ENCODE data around the gene CAND2.
"Not testable (repeated sequence)": the region's sequence is repeated elsewhere in the genome, so short reads cannot be mapped to it uniquely, and the experiment has no call there.

CAND2 gene

GRCh38 chr3:12771236-12771635 is 25.2 kb upstream of the CAND2 start:
- DNase-seq (ENCODE audit: low spot score), result no peak

DNA sequence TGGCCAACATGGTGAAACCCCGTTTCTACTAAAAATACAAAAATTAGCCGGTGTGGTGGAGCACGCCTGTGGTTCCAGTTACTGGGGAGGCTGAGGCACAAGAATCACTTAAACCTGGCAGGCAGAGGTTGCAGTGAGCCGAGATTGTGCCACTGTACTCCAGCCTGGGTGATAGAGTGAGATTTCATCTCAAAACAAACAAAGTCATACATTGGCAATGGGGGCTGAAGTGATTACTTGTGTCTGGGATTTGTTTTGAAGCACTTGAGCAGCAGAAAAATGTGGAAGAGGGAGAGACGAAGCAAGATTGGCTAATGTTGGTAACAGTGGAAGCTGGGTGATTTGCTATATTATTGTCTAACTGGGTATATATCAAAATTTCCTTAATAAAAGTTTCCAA is 24.0 kb upstream of the CAND2 start:
- DNase-seq (ENCODE audit: low spot score), result no peak

DNA sequence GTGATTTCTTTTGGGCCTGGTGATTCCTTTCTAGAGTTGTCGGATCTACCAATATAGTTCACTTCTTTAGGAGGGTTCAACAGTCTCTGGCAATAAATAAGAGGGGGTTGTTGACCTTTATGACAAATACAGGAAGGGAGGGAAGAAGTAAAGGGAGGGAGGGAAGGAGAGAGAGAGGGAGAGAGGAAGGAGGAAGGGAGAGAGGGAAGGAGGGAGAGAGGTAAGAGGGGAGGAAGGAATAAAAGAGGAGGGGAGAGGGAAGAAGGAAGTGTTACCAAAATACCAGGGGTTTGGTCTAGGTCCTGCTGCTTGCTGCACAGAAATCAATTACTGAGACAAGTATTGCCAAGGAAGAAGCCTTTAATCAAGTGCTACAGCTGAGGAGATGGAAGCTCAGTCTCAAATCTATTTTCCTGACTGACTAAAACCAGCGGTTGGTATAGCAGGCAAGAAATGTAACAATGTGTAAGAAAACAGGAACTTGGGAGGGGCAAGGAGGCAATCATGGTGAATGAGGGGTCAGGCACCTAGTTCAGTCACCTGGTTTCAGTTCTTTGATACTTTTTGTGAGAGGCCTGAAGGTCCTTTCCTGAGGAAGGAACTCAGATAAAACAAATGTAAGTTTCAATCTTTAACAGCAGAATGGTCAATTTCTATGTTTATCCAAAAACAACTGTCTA is 23.3 kb upstream of the CAND2 start:
- no peak for DNase-seq (ENCODE audit: low spot score)

GRCh38 chr3:12773710-12774086 is 22.8 kb upstream of the CAND2 start:
- DNase-seq (ENCODE audit: low spot score), result no peak

GRCh38 chr3:12774619-12775018 is 21.9 kb upstream of the CAND2 start:
- no peak for DNase-seq (ENCODE audit: low spot score)

DNA sequence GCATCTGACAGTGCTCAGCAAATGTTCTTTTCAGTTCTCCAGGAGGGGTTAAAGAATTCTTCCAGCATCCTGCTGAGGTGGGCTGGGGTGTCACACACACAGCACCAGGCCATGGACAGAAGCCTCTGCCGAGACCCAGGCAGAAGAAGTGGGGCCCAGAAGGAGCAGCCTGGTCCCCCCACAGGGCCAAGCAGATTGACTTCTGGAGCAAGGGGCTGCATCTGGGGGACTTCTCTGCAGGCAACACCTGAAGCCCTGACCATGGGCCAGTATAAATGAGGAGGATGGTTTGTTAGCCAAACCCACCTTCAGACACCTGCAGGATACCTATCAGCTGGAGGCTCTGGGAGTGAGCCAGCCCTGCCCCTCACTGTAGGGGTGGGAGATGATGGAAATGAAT is 21.3 kb upstream of the CAND2 start:
- no peak for DNase-seq (ENCODE audit: low spot score)

DNA sequence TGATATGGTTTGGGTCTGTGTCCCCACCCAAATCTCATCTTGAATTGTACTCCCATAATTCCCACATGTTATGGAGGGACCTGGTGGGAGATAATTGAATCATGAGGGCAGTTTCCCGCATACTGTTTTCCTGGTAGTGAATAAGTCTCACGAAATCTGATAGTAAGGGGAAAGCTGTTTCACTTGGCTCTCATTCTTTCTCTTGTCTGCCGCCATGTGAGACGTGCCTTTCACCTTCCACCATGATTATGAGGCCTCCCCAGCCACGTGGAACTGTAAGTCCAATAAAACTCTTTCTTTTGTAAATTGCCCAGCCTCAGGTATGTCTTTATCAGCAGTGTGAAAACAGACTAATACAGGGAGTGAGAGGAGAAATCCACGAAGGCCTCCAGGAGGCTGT is 20.5 kb upstream of the CAND2 start:
- DNase-seq (ENCODE audit: low spot score), result not testable (repeated sequence)

DNA sequence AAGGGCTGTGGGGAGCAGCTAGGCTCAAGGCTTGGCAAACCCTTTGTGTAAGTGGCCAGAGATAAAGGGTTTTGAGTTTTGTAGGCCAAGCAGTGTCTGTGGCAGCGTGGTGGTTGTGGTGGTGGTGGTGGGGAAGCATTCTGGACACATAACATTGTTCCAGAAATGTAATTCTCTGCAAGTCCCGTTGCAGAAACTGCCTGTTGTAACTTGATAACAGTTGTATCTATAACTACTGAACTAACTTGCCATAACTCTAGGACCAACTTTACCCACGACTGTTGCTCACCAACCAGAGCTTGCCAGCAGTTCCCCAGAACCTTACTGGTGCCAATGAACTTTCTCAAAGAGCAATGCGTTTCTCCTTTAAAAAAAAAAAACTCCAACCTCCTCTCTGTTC is 19.3 kb upstream of the CAND2 start:
- no peak for DNase-seq (ENCODE audit: low spot score)

DNA sequence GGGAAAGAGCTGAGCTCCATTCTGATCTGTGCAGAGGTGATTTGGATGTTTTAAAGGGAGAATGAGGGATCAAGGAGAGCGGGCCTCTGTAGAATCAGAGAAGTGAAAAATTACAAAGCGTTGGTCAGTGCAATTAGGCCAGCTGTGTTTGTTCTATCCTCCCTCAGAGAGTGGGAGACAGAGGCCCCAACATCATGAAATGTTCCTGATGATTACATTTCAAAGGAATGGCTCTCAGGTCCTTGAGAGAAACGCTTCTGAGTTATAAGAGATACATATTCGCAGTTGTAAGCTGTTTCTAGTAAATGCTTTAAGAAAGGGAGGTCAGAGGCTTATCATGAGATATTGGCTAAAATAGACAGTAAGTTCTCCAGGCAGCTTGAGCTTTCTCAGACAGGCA is 15.7 kb upstream of the CAND2 start:
- DNase-seq (ENCODE audit: low spot score), result no peak

GRCh38 chr3:12782172-12782815 is 14.2 kb upstream of the CAND2 start:
- DNase-seq (ENCODE audit: low spot score), result no peak

DNA sequence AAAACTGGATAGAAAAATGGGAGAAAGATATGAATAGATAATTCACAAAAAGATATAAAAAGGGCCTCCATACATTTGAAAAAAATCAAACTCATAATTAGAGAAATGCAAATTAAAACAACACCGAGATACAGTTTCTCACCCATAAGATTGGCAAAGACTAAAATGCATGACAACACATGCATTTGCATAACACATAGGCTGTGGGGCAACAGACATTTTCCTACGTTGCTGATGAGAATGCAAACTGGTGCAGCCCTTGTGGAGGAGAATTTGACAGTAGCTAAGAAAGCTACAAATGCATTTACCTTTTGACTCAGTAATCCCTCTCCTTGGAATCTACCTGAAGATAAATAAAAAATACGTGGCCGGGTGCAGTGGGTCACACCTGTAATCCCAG is 11.4 kb upstream of the CAND2 start:
- no peak for DNase-seq (ENCODE audit: low spot score)

DNA sequence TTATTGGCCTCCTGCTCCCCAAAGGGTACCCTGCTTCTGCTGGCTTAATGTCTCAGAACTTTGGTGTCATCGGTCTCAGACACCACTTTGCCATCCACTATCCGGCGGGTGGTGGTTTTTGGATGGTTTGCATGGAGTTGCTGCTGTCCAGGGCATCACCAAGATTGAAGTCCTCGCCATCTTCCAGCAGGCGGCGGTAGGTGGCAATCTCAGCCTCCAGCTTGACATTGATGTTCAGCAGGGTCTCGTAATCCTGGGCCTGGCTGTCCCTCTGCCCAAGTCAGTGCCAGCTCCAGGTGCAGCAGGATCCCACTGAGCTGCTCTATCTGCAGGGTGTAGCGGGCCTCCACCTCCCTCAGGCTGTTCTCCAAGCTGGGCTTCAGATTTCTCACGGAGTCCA is 9.1 kb upstream of the CAND2 start:
- not testable (repeated sequence) for DNase-seq (ENCODE audit: low spot score)

DNA sequence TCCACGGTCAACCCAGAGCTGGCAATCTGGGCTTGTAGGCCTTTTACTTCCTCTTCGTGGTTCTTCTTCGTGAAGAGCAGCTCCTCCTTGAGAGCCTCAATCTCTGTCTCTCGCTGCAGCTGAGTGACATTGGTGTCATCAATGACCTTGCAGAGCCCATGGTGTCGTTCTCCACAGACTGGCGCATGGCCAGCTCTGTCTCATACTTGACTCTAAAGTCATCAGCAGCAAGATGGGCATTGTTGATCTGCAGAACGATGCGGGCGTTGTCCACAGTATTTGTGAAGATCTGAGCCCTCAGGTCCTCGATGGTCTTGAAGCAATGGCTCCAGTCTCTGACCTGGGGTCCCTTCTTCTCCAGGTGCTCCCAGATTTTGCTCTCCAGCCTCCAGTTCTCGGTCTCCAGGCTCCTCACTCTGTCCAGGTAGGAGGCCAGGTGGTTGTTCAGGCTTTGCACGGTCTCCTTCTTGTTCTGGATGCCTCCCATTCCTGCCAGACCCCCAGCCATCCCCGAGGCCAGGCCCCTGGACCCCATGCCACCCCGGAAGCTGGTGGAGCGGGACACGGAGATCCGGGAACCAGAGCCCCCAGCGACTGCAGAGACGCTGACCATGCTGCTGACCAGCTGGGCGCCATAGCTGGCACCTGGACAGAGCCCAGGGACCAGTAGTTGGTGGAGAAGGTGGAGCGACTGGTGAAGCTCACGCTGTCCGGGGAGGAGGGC is 8.4 kb upstream of the CAND2 start:
- DNase-seq (ENCODE audit: low spot score), result not testable (repeated sequence)

GRCh38 chr3:12791430-12791829 is 5.0 kb upstream of the CAND2 start:
- no peak for DNase-seq (ENCODE audit: low spot score)

DNA sequence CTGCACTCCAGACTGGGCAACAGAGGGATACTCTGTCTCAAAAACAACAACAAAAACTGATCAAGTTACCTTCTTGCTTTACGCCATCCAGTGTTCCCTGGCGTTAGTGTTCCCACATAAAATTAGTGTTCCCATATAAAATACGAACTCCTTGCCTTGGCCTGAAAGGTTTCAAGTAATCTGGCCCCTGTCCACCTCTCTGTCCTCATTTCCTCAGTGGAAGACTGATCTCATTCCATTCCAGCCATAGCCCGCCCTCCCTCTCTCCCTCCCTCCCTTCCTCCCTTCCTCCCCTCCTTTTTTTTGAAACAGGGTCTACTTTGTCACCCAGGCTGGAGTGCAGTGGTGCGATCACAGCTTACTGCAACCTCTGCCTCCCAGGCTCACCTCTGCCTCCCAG is 2.8 kb upstream of the CAND2 start:
- DNase-seq (ENCODE audit: low spot score), result no peak

- no peak for DNase-seq (ENCODE audit: low spot score)
These were observed 828 bp downstream of the CAND2 start for GRCh38 chr3:12797124-12797891.

DNA sequence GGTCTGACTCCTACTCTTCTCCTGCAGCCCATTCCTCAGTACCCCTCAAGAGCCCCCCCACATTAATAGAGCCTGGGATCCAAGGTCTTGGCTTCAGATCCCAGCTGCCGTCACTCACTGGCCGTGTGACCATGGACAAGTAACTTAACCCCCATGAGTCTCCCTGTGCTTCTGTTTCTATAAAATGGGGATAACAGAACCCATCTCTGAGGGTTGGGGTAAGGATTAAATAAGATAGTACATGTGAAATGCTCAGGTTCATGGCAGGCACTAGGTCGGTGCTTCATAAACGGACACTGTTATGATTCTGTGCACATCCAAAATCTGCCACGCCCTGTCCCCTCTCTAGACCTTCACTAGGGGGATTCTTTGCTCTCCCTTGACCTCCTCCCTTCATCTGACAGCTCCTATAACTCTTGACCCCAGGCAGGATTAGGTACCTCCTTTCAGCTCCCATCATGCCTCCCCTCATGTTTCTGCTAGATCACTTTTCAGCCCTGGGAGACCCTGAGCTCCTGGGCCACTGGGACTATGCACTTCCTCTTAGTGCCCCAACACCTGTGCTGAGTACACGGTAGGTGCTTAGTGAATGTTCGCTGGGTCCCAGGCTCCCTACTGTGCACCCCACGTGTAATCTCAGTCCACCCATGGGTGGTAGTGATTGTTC is 1.5 kb downstream of the CAND2 start:
- DNase-seq (ENCODE audit: low spot score), result no peak

DNA sequence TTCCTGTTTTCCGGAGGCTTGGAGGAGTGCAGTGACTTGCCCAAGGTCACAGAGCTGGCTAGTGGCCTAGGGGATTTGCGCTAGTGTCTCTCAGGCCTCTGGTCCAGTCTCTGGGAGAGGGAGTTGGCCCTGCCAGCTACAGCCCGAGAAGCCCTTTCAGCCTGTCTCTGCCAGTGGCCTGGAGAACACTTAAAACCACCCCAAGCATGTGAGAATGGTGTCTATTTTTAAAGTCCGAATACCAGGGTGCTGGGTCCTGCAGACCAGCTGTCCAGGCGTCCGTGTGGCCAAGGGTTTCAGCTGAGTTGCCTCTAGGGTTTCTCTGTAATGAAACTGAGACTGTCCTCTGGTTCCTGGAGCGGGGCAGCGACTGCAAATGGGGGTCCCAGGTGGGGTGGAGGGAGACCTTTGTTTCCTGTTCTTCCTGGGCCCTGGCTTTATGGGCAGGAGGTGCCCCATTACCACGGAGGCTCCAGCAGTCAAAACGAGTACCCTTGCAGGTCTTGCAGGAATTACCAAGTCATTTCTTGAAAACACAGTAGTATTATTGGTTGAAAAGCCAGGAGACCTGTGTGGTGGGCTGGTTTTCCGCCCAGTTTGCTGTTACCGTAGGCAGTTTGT is 2.2 kb downstream of the CAND2 start:
- DNase-seq (ENCODE audit: low spot score), result no peak

DNA sequence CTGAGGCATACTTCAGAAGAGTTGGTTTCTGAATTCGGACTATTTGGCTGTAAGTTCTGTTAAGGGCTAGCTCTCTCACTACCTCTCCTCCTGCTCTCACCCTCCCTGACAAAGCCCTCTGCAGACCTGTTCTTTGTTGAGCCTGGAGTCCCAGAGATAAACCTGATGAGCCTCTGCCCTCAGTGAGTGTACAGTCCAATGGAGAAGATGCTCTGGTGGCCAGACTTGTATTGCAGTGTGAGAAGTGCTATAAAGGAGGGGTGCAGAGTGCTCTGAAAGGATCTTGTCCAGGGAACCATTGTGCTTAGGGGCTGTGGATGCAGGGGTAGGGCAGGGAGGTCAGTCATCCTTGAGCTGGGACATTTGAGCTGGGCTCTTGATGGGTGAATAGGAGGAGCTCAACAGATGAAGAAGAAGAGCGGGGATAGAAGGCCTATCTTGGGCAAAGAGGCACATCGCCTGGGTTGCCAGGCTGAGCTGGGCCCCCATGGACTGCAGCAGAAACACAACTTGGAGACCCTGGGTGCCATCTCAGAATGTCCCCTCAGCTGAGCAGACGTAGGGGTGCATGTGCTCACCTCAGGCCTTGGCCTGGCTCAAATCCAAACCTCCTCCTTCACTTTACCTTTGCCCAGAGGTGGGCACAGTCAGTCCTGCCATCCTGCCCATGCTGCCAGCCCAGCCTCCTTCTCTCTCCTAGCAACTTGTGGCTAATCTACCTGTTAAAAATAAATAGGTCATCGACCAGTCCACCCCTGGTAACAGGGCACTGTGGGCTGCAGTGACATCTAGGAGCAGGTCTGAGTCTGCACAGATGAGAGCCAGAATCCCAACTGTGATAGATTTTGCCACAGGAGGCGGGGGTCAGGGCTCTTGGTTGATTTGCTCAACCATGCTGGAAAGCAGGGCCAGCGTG is 3.3 kb downstream of the CAND2 start:
- DNase-seq (ENCODE audit: low spot score), result no peak

DNA sequence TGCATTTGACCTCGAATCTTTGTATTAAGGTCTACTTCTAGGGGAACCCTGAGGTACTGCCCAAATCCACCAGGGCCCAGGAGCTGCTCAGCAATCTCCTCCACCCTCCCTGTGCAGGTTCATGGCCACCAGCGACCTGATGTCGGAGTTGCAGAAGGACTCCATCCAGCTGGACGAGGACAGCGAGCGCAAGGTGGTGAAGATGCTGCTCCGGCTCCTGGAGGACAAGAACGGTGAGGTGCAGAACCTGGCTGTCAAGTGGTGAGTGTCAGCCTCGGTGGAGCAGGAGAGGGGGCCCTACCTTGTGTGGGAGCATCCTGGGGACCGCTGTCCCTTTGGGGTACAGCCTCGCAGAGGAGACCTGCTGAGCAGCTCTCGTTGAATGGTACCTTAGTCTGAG is 6.9 kb downstream of the CAND2 start:
- DNase-seq (ENCODE audit: low spot score), result no peak

DNA sequence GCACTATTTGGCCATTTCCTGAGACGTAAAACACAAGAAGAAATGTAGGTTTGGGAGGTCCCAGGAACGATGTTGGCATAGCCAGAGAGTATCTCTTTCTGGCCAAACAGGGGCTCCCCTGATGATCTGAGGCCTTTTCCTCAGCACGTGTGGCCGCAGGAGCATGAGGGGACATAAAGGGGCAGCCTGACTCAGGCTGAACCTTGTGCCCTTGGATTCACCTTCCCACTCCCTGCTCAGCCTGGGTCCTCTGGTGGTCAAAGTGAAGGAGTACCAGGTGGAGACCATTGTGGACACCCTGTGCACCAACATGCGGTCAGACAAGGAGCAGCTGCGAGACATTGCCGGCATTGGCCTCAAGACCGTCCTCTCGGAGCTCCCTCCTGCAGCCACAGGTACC is 10.6 kb downstream of the CAND2 start:
- no peak for DNase-seq (ENCODE audit: low spot score)

Data from left forelimb (tissue), 1 donor.